Thyroid gland (tissue), 4 donors: ENCODE measurements around the gene XPO1. TPM values are rescaled to one million over a fixed set of nuclear protein-coding genes. Genes with fewer than 3 reads are reported as not detected.
"Not testable (repeated sequence)": the region's sequence is repeated elsewhere in the genome, so short reads cannot be mapped to it uniquely, and the experiment has no call there.

Experiments
- DNase-seq, 2 donors: peaks; one replicate each; pipeline ENCODE4 v3.0.0-alpha.2; 2019
- H3K27ac ChIP-seq, 3 donors: fragments of 200-600 bp; sonication (generic); 1 replicate in 2 of 3; 2 replicates in 1 of 3; pipeline ENCODE4 v1.5.1; 2016 to 2019; ENCODE audit warnings: mild to moderate bottlenecking in 1 of 3, moderate library complexity in 1 of 3
- H3K27me3 ChIP-seq: fragments of 200-600 bp; sonication (generic); one replicate; pipeline ENCODE4 v1.5.1; 2019
- H3K36me3 ChIP-seq, 2 donors: fragments of 200-600 bp; sonication (generic); one replicate each; pipeline ENCODE4 v1.5.1; 2016 to 2019
- H3K4me1 ChIP-seq, 2 donors: fragments of 200-600 bp; sonication (generic); one replicate each; pipeline ENCODE4 v1.5.1; 2017 to 2019
- H3K4me3 ChIP-seq, 3 donors: fragments of 200-600 bp; sonication (generic); replicated peaks in 1 of 3; 1 replicate in 2 of 3; 2 replicates in 1 of 3; pipeline ENCODE4 v1.5.1; 2016; ENCODE audit warnings: mild to moderate bottlenecking in 1 of 3
- H3K9me3 ChIP-seq: fragments of 200-600 bp; sonication (generic); one replicate; pipeline ENCODE4 v1.5.1; 2017
- POLR2A ChIP-seq, 2 donors: fragments of 450-650 bp; IDR thresholded peaks; one replicate each; pipeline ENCODE4 v1.6.1; 2017; ENCODE audit warnings: antibody characterized with exemption in 2 of 2, mild to moderate bottlenecking in 2 of 2, moderate library complexity in 1 of 2
- WGBS, 2 donors: methylation state at CpG; one replicate each; pipeline ENCODE4 v1.1.5; 2017; 5-methylcytosine and 5-hydroxymethylcytosine counted together
- intact Hi-C: fragments of 100-400 bp; cut with DNase I; formaldehyde crosslinking; loops from one replicate; pipeline ENCODE4 v1.15.1; 2023
- total RNA-seq, 4 donors: library from RNA; depleted of rRNA; stranded (reverse); fragments of >200 nt; gene quantifications; one replicate each; pipeline ENCODE4 v1.2.3, GENCODE V29; 2016
- TF ChIP-seq, protein P1 (sequence below), 6 experiments: fragments of 200-600 bp in 3 of 6; fragments of 450-650 bp in 3 of 6; sonication (generic) in 3 of 6; IDR thresholded peaks; one replicate each; pipeline ENCODE4 v1.5.1; 2016 to 2019; ENCODE audit warnings: antibody characterized with exemption in 6 of 6, mild to moderate bottlenecking in 2 of 6, inconsistent platforms in 1 of 6, moderate library complexity in 1 of 6

Gene XPO1
- total RNA-seq, 4 donors from 2014 or later = 104 to 128 (median 118) TPM

DNA sequence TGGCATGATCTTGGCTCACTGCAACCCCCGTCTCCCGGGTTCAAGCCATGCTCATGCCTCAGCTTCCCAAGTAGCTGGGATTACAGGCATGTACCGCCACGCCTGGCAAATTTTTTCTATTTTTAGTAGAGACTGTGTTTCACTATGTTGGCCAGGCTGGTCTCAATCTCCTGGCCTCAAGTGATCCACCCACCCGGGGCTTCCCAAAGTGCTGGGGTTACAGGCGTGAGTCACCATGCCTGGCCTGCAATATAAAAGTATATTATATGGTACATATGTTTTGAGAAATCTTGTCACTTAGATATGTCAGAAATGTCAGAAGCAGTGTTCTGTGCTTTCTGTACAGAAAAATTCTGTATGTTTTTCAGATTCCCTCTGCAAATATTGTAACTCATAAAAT lies 19.2 kb upstream of the XPO1 start:
- Histone ChIP-seq H3K27me3 (no peaks in the 10 kb centered on the region), H3K27ac (no peak overlapping the region), H3K4me3 (no peak overlapping the region), H3K4me1 (no peaks in the 10 kb centered on the region), H3K36me3 (no peaks in the 10 kb centered on the region), H3K9me3 (no peaks in the 10 kb centered on the region)
- 81 to 89% methylated on average over 6 of the region's 6 CpGs for WGBS, 2 donors
- intact Hi-C loops = no loop called here
- DNase-seq = no peak
- TF ChIP-seq, protein P1, sequence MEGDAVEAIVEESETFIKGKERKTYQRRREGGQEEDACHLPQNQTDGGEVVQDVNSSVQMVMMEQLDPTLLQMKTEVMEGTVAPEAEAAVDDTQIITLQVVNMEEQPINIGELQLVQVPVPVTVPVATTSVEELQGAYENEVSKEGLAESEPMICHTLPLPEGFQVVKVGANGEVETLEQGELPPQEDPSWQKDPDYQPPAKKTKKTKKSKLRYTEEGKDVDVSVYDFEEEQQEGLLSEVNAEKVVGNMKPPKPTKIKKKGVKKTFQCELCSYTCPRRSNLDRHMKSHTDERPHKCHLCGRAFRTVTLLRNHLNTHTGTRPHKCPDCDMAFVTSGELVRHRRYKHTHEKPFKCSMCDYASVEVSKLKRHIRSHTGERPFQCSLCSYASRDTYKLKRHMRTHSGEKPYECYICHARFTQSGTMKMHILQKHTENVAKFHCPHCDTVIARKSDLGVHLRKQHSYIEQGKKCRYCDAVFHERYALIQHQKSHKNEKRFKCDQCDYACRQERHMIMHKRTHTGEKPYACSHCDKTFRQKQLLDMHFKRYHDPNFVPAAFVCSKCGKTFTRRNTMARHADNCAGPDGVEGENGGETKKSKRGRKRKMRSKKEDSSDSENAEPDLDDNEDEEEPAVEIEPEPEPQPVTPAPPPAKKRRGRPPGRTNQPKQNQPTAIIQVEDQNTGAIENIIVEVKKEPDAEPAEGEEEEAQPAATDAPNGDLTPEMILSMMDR (IDR thresholded peaks at IDR 0.05) = no peak
- no peak for TF ChIP-seq POLR2A (IDR thresholded peaks at IDR 0.05)

DNA sequence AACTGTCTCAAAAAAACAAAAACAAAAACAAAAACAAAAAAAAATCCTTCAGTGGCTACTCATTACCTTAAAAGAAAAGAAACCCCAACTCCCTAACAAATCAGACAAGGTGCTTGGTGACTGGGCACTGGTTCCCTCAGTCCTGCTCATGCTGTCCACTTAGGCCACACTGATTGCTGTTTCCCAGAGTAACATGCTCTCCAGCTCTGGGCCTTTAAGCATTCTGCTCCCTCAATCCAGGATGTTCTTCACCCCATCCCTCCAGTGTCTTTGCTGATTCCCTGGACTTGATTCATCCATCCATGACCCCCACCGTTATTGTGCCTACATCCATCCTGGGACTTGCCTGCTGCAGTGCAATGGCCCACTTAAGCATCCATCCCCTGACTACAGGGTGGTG lies 16.4 kb upstream of the XPO1 start:
- Histone ChIP-seq H3K27ac (no peak overlapping the region), H3K36me3 (no peaks in the 10 kb centered on the region), H3K9me3 (no peaks in the 10 kb centered on the region), H3K4me1 (no peaks in the 10 kb centered on the region), H3K27me3 (no peaks in the 10 kb centered on the region), H3K4me3 (no peak overlapping the region)
- intact Hi-C loops = no loop called here
- TF ChIP-seq POLR2A (IDR thresholded peaks at IDR 0.05) = no peak
- TF ChIP-seq, protein P1 (IDR thresholded peaks at IDR 0.05) = no peak
- WGBS, 2 donors = 50 to 56% methylated on average over 1 of the region's 1 CpG
- DNase-seq = no peak

DNA sequence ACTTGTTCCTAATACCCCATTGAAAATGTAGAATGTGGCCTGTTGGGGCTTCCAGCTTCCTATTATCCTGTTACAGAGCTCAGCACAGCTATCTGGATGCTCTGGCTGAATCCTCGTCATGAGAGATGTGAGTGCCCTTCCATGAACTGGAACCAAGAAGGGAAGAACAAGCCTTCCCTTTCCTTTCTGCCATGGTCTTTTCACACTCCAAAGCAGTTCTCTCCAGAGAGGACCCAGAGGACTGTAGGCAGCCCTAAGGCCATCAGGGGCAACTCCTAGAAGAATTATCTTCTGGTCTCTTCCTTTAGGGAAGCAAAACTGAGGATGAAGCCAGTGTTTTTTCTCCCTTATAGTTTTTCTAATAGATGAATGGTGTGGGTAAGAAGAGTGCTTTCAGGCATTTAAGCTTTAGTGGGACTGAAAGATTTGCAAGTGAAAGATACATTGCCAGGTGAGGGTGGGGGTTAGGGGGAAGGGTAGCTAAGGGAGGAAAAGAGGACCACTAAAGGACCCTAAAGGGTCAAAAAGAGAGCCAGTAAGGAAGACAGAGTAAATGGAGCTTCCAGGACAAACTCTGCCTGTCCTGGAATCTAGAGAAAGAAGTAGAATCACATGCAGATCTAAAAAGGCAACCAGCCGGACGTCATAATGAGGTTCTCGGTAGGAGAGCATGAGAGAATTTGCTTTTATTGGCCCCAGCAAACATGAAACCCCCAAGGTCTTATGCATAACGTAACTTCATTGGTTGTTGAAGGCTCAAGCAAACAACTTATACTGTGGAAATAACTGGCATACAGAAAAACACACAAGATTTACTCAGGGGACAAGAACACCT lies 12.4 kb upstream of the XPO1 start:
- no peaks in the 10 kb centered on the region for H3K9me3 ChIP-seq
- DNase-seq = no peak
- WGBS, 2 donors = 79 to 83% methylated on average over 5 of the region's 5 CpGs
- H3K4me1 ChIP-seq = no peaks in the 10 kb centered on the region
- H3K36me3 ChIP-seq = no peaks in the 10 kb centered on the region
- TF ChIP-seq, protein P1 (IDR thresholded peaks at IDR 0.05) = no peak
- TF ChIP-seq POLR2A (IDR thresholded peaks at IDR 0.05) = no peak
- H3K4me3 ChIP-seq = no peak overlapping the region
- H3K27me3 ChIP-seq = no peaks in the 10 kb centered on the region
- H3K27ac ChIP-seq = no peak overlapping the region
- intact Hi-C loops = no loop called here

DNA sequence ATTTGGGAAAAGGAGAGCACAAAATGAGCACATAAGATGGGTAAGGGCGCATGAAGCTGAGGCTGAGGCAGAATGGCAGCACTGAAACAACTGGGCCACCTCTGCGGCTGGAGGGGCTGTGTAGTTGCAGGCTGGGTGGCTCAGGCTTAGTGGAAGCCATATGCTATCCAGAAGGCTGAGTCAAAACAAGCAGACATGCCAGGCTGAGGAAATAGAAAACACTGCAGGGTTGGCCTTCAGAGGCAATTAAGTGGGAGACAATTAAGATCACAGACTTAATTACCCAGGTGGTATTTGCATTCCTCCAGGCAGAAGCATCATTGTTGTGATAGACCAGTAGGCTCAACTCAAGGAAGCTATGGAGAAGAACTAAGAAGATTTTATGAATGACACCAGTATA lies 11.4 kb upstream of the XPO1 start:
- Histone ChIP-seq H3K36me3 (no peaks in the 10 kb centered on the region), H3K4me1 (no peaks in the 10 kb centered on the region), H3K9me3 (no peaks in the 10 kb centered on the region), H3K27ac (no peak overlapping the region), H3K27me3 (no peaks in the 10 kb centered on the region), H3K4me3 (no peak overlapping the region)
- no peak for DNase-seq
- TF ChIP-seq, protein P1 (IDR thresholded peaks at IDR 0.05) = no peak
- no peak for TF ChIP-seq POLR2A (IDR thresholded peaks at IDR 0.05)
- 96% methylated on average over 2 of the region's 2 CpGs for WGBS, 2 donors
- intact Hi-C loops = no loop called here

DNA sequence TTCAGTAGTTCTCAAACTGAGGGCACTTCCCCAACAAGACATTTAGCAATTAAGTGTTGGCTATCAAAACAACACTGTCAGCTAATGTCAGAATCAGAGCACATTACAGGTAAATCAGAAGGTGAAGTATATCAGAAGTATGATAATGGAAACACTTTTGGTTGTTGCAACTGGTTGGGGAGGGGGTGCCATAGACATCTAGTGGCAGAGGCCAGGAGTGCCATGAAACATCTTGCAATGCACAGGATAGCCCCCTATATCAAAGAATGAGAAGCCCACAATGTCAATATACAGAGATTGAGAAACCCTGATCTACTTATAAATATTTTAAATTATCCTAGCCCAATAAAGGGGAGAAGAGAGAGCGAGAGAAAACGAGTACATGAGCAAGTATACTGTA lies 4.9 kb upstream of the XPO1 start:
- H3K27ac ChIP-seq = no peak overlapping the region
- no peak for TF ChIP-seq POLR2A (IDR thresholded peaks at IDR 0.05)
- TF ChIP-seq, protein P1 (IDR thresholded peaks at IDR 0.05) = no peak
- no peaks in the 10 kb centered on the region for H3K9me3 ChIP-seq
- intact Hi-C loops = no loop called here
- WGBS, 2 donors = 87 to 93% methylated on average over 2 of the region's 2 CpGs
- DNase-seq = no peak
- H3K27me3 ChIP-seq = no peaks in the 10 kb centered on the region
- H3K4me1 ChIP-seq = peaks cover 5 to 7% of the 10 kb centered on the region in 2 donors
- no peaks in the 10 kb centered on the region for H3K36me3 ChIP-seq
- H3K4me3 ChIP-seq = no peak overlapping the region

DNA sequence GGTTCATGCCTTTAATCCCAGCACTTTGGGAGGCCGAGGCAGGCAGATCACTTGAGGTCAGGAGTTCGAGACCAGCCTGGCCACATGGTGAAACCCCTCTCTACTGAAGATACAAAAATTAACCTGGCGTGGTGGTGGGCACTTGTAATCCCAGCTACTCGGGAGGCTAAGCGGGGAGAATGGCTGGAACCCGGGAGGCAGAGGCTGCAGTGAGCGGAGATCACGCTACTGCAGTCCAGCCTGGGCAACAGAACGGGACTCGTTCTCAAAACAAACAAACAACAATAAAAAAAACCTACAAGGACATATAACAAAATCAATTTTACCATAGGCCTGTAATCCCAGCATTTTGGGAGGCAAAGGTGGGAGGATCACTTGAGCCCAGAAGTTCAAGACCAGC lies 2.0 kb upstream of the XPO1 start:
- intact Hi-C loops, H3K36me3 ChIP-seq, H3K27ac ChIP-seq, H3K9me3 ChIP-seq, DNase-seq, H3K4me3 ChIP-seq, H3K27me3 ChIP-seq: not testable (repeated sequence)
- peaks cover 10 to 11% of the 10 kb centered on the region in 2 donors for H3K4me1 ChIP-seq
- WGBS, 2 donors = 95 to 99% methylated on average over 10 of the region's 10 CpGs
